Measurements from ENCODE around the gene SCAMP2.

- no peak for TF ChIP-seq TCF4 (CRISPR knock-in tag; IDR thresholded peaks at IDR 0.05; ENCODE audit: borderline replicate concordance)
- TF ChIP-seq GLIS3 (CRISPR knock-in tag; IDR thresholded peaks at IDR 0.05), result no peak
- no peak for TF ChIP-seq PATZ1 (CRISPR knock-in tag; IDR thresholded peaks at IDR 0.05; ENCODE audit: borderline replicate concordance)
- no peak for TF ChIP-seq POU6F1 (CRISPR knock-in tag; IDR thresholded peaks at IDR 0.05; ENCODE audit: borderline replicate concordance, low read depth)
- no peak for TF ChIP-seq SNAI2 (CRISPR knock-in tag; IDR thresholded peaks at IDR 0.05)
Measured at GRCh38 chr15:74890665-74890960, 17.4 kb upstream of the SCAMP2 start.

All from SK-N-SH treated with all-trans-retinoic acid at 6 μM for 48 hours (cell line).